GM18870 (cell line): ENCODE data around the gene ANKS4B.
"Not testable (repeated sequence)": the region's sequence is repeated elsewhere in the genome, so short reads cannot be mapped to it uniquely, and the experiment has no call there.

ENCODE experiments used
- ATAC-seq: cut with Tn5 transposase; IDR thresholded peaks from one replicate; pipeline ENCODE4 v1.9.1; 2021; ENCODE audit warnings: moderate library complexity; ENCODE audit not compliant: unreplicated experiment

Gene ANKS4B, protein sequence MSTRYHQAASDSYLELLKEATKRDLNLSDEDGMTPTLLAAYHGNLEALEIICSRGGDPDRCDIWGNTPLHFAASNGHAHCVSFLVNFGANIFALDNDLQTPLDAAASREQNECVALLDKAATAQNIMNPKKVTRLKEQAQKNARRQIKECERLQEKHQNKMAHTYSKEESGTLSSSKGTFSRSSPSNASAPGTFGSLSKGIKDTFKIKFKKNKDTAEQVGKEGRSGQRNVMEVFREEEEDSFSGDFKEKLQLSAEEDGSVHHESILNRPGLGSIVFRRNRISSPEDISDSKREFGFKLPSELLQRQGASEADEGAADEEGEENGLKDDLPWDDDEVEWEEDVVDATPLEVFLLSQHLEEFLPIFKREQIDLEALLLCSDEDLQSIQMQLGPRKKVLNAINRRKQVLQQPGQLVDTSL

DNA sequence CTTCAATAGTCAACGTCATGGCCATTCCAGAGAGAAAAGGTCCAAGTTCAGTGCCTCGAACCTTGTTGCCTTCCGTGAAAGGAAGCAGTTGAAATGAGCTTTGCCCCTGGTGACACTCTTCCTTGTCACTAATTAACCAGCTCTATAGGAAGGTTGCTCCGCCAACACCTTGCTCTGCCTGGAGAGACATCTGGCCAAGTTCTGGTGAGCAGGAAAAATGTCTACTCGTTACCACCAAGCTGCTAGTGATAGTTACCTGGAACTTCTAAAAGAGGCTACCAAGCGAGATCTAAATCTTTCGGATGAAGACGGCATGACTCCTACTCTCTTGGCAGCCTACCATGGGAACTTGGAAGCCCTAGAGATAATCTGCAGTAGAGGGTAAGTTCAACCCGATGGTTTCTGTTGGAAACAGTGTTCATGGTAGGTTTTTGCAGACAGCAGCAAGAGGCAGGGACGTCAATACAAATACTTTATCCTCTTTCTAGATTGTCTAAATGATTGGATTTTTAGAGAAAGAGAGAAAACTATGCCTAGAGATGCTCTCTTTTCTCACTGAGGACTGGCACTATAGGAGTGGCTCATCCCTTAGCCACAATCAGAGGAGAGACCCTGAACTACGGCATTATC is at the start of gene ANKS4B:
Gene ANKS4B (plus strand): TSS at position 179 of the 630 bp plus-strand sequence. CDS start 39 bp downstream, at position 218.
- no peak for ATAC-seq

DNA sequence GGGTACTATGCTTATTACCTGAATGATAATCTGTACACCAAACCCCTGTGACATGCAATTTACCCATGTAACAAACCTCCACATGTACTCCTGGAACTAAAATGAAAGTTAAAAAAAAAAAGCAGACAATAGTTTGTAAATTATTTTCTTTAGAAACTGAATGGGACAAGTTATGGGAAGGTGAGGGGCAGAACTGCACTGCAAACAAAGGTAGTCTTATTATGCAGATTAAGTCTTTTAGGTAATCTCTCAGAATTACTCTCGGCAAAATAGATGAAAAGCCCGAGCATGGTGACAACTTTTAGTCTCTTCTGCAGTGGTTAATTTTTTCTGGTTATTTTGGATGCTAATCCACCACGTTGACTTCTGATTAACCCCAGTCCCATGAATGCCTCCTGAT is 49.5 kb upstream of the ANKS4B start:
- ATAC-seq, result no peak

DNA sequence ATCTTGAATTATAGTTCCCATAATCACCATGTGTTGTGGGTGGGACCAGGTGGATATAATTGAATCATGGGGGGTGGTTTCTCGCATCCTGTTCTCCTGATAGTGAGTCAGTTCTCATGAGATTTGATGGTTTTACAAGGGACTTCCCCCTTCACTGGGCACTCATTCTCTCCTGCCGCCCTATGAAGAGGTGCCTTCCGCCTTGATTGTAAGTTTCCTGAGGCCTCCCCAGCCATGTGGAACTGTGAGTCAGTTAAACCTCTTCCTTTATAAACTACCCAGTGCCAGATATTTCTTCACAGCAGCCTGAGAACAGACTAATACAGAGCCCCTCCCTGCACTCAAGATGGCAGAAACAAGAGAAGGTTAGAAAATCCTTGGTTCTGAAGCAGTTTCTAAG is 48.7 kb upstream of the ANKS4B start:
- no peak for ATAC-seq

DNA sequence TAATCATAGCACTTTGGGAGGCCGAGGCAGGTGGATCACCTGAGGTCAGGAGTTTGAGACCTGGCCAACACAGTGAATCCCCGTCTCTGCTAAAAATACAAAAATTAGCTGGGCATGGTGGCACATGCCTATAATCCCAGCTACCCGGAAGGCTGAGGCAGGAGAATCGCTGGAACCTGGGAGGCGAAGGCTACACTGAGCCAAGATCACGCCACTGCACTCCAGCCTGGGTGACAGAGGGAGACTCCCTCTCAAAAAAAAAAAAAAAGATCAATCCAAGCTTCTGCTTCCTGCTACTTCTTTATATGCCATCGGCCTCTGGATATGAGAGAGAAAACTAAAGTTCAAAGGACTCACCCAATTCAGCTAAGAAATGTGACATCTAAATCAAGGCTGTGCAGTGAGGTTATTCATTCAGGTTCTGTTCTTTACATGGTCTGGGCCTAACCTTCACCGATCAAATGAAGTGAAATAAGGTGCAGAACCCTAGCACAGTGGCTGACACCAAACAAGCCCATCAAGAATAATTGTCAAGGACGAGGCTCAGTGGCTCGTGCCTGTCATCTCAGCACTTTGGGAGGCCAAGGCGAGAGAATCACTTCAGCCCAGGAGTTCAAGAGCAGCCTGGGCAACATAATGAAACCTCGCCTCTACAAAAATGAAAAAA is 47.7 kb upstream of the ANKS4B start:
- no peak for ATAC-seq

DNA sequence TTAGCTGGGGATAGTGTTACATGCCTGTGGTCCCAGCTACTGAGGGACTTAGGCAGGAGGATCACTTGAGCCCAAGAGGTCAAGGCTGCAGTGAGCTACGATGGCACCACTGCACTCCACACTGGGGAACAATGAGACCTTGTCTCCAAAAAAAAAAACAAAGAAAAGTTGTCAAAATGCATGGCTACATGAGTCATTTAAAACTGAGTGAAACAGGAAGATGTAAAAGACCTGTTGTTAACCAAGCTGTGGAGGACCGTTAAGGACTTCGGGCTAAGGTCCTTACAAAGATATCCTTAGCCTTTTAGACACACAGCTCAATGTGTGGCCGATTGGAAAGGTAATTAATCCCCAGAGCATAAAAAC is 47.2 kb upstream of the ANKS4B start:
- ATAC-seq, result no peak

DNA sequence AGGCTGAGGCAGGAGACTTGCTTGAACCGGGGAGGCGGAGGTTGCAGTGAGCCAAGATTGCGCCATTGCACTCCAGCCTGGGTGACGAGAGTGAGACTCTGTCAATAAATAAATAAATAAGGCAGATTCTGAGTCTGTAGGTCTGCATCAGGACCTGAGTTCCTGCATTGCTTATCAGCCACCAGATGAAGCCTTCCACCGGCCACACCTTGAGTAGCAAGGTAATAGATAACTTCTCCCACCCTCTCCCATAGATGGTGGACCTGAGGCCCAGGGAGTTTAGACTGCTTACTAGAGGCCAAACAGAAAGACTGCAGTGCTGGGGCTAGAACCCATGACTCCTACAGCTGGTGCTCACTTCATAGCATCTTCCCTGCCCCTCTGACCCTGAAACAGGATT is 44.2 kb upstream of the ANKS4B start:
- ATAC-seq, result no peak

DNA sequence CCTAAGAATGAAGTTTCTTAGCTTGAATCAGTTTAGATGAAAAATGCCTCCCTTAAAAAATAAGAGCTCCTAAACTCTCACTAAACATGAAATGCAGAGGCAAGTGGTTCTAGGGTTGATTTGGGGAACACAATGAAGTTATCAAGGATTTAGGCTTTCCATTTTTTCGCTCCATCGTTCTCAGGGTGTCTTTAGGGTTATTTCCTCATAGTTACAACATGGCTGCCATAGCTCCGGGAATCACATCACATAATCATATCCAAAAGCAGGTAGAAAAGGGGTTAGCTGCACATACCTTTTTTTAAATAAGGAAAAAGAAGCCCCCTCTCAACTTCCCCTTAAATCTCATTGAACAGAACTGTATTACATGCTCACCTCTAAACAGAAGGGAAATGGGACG is 43.5 kb upstream of the ANKS4B start:
- ATAC-seq, result no peak

DNA sequence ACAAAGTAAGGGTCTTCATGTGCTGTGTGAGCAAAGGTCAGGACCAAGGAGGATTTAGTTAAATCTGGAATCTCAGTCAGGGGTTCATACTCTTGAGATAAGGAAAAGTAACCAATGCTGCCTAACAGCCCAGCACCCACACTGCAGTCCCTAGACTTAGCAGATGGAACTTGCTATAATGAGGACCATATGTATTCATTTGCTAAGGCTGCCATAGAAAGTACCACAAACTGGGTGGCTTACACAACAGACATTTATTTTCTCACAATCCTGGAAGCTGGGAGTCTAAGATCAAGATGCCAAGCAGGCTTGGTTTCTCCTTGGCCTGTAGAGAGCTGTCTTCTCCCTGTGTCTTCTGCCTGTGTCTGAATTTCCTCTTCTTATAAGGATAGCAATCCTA is 42.9 kb upstream of the ANKS4B start:
- ATAC-seq, result no peak

DNA sequence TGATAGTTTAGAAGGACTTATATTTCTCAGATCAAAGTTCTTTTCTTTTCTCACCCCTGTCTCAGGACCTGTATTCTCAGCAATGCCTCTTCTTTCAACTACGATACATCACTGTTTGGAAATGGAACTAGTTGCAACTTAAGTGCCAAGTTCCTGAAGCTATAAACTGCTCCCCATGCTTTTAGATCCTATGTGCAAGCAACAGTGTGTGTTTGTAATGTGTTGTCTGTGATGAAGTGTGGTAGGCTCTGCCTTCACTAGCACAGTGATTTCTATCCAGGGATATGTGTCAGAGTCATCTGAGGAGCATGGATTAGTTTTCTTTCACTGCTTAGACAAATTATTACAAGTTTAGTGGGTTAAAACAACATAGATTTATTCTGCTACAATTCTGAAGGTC is 40.5 kb upstream of the ANKS4B start:
- no peak for ATAC-seq

DNA sequence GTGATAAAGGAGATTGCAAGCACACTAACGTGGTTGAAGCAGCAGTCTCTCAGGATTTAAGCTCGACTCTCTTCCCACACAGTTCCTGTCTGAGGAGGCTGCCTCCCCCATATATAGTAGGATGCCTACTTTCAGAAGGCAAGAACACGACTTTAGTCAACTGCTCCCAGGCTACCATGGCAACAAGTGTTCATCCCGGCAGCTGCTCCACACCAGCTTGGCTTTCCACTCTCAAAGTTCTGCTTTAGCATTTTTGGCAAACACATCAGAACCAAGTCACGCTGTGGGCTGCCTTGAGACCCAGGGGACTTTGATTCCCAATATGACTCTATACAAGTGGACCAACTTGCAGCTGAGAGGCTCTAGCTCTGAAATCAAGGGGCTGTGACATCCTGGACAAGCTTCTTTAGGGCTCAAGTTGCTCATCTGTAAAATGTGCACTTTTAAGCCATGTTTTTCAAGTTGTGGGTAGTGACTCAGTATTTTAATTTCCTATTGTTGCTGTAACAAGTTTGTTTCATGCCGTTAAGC is 38.7 kb upstream of the ANKS4B start:
- ATAC-seq, result no peak

DNA sequence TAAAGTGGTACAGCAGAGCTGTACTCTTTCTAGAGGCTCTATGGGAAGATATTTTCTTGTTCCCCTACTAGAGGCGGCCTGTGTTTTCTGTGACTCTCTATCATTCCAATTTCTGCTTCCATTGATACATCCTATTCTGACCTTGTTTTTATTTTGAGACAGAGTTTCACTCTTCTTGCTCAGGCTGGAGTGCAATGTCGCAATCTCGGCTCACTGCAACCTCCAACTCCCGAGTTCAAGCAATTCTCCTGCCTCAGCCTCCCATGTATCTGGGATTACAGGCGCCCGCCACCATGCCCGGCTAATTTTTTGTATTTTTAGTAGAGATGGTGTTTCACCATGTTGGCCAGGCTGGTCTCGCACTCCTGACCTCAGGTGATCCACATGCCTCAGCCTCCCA is 38.2 kb upstream of the ANKS4B start:
- not testable (repeated sequence) for ATAC-seq

DNA sequence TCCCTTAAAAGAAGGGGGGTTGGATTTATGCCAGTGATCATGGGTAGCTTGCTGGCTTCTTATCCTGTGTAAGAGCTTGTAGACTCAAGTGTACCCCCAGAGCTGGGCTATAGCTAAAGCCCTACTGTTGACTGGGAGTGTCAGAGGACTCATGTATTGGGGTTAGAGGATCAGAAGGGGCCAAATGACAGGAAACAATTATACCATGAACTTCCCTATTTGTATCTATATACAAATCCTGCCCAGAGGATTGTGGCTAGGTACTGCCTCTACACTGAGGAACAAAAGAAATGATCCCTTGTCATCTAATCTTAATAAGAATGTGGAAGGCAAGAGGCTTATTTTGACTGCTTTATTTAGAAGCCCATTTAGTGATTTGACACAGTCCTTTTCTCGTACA is 36.4 kb upstream of the ANKS4B start:
- no peak for ATAC-seq

DNA sequence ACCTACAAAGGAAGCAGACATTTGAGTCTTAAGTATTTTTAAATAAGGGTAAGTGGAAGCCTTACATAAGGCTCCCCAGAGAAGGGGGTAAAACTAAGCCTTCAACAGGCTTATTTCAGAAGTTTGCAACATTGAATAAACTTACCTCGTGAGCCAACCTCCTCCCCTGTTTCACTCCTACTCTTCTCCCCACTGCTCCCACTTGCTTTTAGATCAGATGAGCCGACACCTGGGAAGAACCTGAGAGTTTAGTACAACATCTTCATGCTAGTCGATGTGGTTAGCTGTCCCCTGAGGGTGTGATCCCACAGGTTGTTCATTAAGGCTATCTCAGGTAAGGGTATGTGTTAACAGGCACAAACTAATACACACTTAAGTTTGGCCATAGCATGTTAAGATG is 35.9 kb upstream of the ANKS4B start:
- ATAC-seq, result no peak

DNA sequence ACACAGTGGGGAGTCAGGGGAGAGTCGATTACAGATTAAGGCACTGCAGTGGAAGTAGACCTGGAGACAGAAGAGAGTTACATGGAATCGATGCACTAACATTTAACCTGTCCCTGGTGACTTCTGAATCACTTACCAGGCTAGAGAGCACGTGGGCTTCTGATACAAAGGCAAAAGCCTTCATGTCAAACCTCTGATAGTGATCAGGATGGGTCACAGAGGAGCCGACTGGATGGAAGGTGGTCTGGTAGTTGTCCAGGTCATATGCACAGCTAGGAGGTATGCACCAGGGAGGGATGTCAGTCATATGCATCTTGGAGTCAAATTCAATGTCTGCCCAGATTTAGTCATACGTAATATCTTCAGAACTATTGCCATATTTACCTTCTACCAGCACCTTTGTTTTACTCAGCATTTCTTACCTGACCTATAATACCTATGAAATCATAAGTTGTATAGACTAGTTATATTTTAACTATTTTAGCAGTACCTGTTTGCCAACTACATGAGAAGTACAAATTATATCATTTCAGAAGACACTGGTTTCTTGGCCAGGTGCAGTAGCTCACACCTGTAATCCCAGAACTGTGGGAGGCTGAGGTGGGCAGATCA is 33.8 kb upstream of the ANKS4B start:
- ATAC-seq, result no peak

DNA sequence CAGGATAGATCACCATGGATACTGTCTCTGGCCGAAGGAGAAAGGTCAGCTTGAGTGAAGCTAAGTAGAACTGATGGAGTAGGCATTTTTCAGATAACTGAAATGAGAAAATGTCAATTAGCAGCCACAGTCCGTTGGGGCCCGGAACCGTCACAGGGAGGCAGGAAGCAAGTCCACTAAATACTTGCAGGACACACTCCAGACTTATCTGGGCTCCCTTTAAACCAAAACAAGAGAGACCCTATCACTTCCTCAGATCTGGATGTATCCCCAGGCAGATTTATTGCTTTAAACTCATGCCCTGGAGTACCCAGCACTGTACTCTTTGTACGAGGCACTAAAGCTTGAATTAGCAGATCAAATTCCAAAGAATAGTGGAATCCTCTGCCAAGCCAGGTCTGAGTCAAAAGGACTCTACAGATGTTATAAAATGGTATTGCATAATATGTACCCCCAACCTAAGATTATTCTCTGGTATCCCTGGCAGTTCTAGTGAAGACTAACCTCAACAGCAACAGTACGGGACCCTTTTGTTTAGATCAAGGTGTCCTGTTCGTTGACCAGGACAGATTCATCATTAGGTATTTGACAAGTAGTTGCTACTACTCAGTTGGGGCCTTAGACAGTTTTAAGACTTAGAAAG is 30.2 kb upstream of the ANKS4B start:
- no peak for ATAC-seq

DNA sequence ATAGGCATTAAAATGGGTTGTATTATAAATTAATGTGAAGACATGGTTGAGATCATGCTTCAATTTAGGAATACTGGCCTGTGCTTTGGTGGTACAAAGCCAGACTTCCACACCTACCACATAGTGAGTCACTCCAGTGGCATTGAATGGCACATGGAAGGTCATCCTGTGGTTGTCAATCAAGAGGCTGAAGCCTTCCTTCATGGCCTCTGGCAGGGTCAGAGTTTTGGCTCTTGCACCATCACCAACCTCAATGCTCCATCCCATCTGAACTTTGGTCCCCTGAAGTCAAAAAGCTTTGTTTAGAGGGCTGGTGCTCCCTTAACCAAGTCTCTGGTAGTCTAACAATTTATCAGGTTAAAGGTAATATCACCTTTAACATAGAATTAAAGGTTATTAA is 28.2 kb upstream of the ANKS4B start:
- ATAC-seq, result no peak

DNA sequence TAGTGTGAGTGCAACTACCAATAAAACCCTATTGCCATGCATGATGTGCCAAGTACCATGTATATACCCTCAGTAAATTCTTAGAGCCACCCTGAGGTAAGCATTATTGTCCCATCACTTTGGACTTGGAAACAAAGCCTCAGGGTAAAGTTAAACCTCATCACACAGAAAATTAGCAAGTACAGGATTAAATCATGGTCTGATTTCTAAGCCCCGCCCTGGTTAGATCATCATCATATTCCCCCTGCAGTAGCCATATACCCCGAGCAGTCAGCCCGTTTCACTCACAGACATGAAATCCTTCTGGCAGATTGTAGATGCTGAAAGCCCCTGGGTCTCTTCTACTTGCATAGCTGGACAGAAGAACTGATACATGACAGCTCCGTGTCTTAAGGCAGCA is 26.9 kb upstream of the ANKS4B start:
- no peak for ATAC-seq

DNA sequence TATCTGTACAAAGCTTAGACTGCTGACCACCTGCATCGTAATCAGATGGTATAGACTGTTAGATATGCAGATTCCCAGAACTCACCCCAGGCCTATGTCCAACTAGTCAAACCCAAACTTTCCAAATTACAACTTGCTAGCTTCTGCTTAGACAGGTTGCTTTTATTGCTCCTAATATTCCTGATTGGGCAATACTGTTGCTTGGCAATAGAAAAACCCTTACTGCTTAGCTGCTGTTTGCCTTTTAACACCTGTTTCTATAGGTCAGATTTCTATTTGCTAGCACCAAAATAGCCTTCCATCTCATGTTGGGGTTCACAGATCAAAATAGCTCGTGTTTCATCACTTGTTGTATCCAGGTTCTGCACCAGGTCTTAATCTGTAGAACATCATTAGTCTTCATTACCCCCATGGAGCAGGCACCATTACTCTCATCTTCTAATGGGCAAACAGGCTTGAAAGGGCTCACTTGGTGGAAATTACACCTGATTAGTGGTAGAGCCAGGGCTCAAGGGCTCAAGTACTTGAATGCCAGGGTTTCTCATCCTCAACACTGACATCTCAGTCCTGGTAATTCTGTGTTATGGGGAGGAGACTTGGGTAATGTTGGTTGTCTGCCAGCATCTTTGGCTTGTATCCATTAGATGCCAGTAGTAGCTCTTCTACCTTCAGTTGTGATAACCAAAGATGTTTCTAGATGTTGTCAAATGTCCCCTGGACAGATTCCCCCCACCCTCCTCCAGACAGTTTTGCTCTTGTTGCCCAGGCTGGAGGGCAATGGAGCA is 24.9 kb upstream of the ANKS4B start:
- no peak for ATAC-seq

DNA sequence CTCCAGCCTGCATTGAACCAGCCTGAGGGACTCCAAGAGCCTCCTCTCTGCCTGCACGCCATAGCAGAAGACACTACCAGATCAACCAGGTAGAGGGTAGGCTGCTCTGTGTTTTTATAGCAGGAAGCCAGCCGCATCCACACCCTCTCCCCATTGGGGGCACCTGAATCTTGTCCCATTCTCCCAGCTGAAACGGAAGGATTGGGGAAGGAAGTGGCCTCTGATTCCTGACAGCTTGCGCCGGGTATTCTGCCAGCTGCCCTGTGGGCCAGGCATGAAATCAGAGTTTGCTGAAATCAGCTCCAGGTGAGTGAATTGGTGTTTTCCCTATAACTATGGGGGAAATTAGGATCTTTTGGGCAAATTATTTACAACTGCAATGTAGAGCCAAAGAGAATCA is 22.0 kb upstream of the ANKS4B start, which contains the start of gene ZP2:
Gene ZP2 (minus strand): TSS at position 89 of the 400 bp plus-strand sequence. CDS start 27 bp downstream, at position 62.
- ATAC-seq, result no peak

DNA sequence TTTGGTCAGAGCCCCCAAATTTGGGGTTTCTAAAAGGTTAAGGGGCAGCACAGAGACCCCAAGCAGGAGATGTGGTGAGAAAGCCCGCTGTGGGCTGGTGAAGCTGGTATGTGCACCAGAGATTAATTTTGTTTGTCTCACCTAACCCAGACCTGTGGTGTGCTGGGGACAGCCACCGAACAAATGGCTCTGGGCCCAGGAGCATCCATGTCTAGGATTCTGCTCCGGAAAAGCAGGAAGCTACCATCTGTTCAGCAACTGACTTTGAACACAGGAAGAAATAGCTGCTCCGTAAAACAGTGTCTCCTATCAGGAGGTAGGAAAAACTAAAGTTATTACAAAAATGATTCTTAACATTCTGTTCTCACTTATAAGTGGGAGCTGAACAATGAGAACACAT is 19.4 kb upstream of the ANKS4B start:
- no peak for ATAC-seq
